Uterus (tissue), 4 donors: ENCODE measurements around the gene ATP10A. TPM values are rescaled to one million over a fixed set of nuclear protein-coding genes. Genes with fewer than 3 reads are reported as not detected.

ENCODE experiments used
- DNase-seq, 2 donors: peaks; one replicate each; pipeline ENCODE4 v3.0.0-alpha.2; 2019 to 2020
- H3K27ac ChIP-seq, 2 donors: fragments of 200-600 bp; sonication (generic); 1 replicate in 1 of 2; 2 replicates in 1 of 2; pipeline ENCODE4 v1.5.1; 2016 to 2018
- H3K27me3 ChIP-seq, 2 donors: fragments of 200-600 bp; sonication (generic); one replicate each; pipeline ENCODE4 v1.5.1; 2018 to 2019; ENCODE audit warnings: control low read depth in 1 of 2
- H3K36me3 ChIP-seq, 2 donors: fragments of 200-600 bp; sonication (generic); one replicate each; pipeline ENCODE4 v1.5.1; 2019; ENCODE audit warnings: control low read depth in 1 of 2
- H3K4me1 ChIP-seq, 2 donors: fragments of 200-600 bp; sonication (generic); one replicate each; pipeline ENCODE4 v1.5.1; 2018 to 2019; ENCODE audit warnings: control low read depth in 1 of 2
- H3K4me3 ChIP-seq, 2 donors: fragments of 200-600 bp; sonication (generic); 1 replicate in 1 of 2; 2 replicates in 1 of 2; pipeline ENCODE4 v1.5.1; 2018 to 2019; ENCODE audit warnings: mild to moderate bottlenecking in 1 of 2
- H3K9me3 ChIP-seq, 2 donors: fragments of 200-600 bp; sonication (generic); one replicate each; pipeline ENCODE4 v1.5.1; 2019; ENCODE audit warnings: control low read depth in 1 of 2
- POLR2A ChIP-seq, 2 donors: fragments of 450-650 bp; IDR thresholded peaks; one replicate each; pipeline ENCODE4 v1.6.1; 2016; ENCODE audit warnings: antibody characterized with exemption in 2 of 2, mild to moderate bottlenecking in 1 of 2, moderate library complexity in 1 of 2
- intact Hi-C: fragments of 100-400 bp; cut with DNase I; formaldehyde crosslinking; loops from one replicate; pipeline ENCODE4 v1.15.1; 2023; ENCODE audit warnings: low total_unique reads
- total RNA-seq, 4 donors: library from RNA; depleted of rRNA in 3 of 4; stranded (reverse); fragments of >200 nt in 3 of 4; gene quantifications; one replicate each; pipeline versions ENCODE4 v1.1.0 to v1.2.4, GENCODE V29; 2014 to 2023
- TF ChIP-seq, protein P1 (sequence below), 4 experiments: fragments of 200-600 bp in 2 of 4; fragments of 450-650 bp in 2 of 4; sonication (generic) in 2 of 4; IDR thresholded peaks; one replicate each; pipeline ENCODE4 v1.5.1; 2016 to 2019; ENCODE audit warnings: antibody characterized with exemption in 4 of 4, mild to moderate bottlenecking in 2 of 4, moderate library complexity in 1 of 4
- donor health status: DM: yes; HTN: yes; CAD: no.

Gene ATP10A
- total RNA-seq, 4 donors from 2014 or later = 0.29 to 3.8 (median 2.5) TPM

GRCh38 chr15:25863968-25864580 lies 947 bp upstream of the ATP10A start:
- Histone ChIP-seq H3K27ac (no peak overlapping the region), H3K9me3 (no peaks in the 10 kb centered on the region), H3K4me1 (peaks cover 0 to 3% of the 10 kb centered on the region in 2 donors), H3K4me3 (peak overlapping the region in 1 of 2 donors; percentile 50), H3K36me3 (no peaks in the 10 kb centered on the region), H3K27me3 (no peaks in the 10 kb centered on the region)
- no peak for DNase-seq
- TF ChIP-seq POLR2A (IDR thresholded peaks at IDR 0.05) = no peak
- TF ChIP-seq, protein P1, sequence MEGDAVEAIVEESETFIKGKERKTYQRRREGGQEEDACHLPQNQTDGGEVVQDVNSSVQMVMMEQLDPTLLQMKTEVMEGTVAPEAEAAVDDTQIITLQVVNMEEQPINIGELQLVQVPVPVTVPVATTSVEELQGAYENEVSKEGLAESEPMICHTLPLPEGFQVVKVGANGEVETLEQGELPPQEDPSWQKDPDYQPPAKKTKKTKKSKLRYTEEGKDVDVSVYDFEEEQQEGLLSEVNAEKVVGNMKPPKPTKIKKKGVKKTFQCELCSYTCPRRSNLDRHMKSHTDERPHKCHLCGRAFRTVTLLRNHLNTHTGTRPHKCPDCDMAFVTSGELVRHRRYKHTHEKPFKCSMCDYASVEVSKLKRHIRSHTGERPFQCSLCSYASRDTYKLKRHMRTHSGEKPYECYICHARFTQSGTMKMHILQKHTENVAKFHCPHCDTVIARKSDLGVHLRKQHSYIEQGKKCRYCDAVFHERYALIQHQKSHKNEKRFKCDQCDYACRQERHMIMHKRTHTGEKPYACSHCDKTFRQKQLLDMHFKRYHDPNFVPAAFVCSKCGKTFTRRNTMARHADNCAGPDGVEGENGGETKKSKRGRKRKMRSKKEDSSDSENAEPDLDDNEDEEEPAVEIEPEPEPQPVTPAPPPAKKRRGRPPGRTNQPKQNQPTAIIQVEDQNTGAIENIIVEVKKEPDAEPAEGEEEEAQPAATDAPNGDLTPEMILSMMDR (IDR thresholded peaks at IDR 0.05) = no peak
- intact Hi-C loops = no loop called here

DNA sequence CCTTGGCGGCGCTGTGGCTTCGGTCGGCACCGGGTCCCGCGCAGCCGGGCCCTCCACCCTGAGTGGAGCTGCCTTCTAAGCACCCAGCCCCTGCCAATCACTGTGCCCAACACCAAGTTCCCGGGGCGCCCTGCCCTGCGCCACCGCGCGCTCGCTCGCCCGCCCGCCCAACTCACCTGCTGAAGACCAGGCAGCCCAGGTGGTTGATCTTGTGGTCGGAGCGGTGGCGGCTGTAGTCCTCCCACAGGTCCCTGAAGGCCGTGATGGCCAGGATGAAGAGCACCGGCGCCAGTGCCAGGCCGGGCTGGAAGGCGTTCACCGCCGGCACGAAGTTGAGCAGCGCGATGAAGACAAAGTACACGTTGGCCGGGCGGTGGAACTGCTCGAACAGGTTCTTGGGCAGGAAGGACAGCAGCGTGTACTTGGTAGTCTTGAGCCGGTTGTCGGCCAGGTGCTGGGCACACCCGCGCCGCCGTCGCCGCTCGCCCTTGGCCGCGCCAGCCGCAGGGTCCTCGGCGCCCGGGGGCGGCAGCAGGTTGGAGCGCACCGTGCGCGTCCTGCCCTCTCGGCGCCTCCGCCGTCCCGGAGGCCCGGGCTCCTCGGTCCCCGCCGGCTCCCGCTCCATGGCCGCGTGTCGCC lies 536 bp downstream of the ATP10A start:
- H3K27me3 ChIP-seq = no peaks in the 10 kb centered on the region
- no peaks in the 10 kb centered on the region for H3K36me3 ChIP-seq
- peak overlapping the region; percentile 47 to 50 for H3K4me3 ChIP-seq
- H3K4me1 ChIP-seq = peaks cover 0 to 3% of the 10 kb centered on the region in 2 donors
- no peaks in the 10 kb centered on the region for H3K9me3 ChIP-seq
- no peak for DNase-seq
- H3K27ac ChIP-seq = peak overlapping the region in 1 of 2 donors; percentile 46
- no peak for TF ChIP-seq POLR2A (IDR thresholded peaks at IDR 0.05)
- TF ChIP-seq, protein P1 (IDR thresholded peaks at IDR 0.05) = no peak
- intact Hi-C loops = no loop called here

GRCh38 chr15:25862071-25862471 lies 1.1 kb downstream of the ATP10A start:
- H3K27ac ChIP-seq = no peak overlapping the region
- no peaks in the 10 kb centered on the region for H3K27me3 ChIP-seq
- H3K4me1 ChIP-seq = peaks cover 0 to 3% of the 10 kb centered on the region in 2 donors
- intact Hi-C loops = no loop called here
- DNase-seq = no peak
- TF ChIP-seq POLR2A (IDR thresholded peaks at IDR 0.05) = no peak
- TF ChIP-seq, protein P1 (IDR thresholded peaks at IDR 0.05) = no peak
- no peaks in the 10 kb centered on the region for H3K36me3 ChIP-seq
- H3K9me3 ChIP-seq = no peaks in the 10 kb centered on the region
- peak overlapping the region; percentile 47 to 50 for H3K4me3 ChIP-seq

DNA sequence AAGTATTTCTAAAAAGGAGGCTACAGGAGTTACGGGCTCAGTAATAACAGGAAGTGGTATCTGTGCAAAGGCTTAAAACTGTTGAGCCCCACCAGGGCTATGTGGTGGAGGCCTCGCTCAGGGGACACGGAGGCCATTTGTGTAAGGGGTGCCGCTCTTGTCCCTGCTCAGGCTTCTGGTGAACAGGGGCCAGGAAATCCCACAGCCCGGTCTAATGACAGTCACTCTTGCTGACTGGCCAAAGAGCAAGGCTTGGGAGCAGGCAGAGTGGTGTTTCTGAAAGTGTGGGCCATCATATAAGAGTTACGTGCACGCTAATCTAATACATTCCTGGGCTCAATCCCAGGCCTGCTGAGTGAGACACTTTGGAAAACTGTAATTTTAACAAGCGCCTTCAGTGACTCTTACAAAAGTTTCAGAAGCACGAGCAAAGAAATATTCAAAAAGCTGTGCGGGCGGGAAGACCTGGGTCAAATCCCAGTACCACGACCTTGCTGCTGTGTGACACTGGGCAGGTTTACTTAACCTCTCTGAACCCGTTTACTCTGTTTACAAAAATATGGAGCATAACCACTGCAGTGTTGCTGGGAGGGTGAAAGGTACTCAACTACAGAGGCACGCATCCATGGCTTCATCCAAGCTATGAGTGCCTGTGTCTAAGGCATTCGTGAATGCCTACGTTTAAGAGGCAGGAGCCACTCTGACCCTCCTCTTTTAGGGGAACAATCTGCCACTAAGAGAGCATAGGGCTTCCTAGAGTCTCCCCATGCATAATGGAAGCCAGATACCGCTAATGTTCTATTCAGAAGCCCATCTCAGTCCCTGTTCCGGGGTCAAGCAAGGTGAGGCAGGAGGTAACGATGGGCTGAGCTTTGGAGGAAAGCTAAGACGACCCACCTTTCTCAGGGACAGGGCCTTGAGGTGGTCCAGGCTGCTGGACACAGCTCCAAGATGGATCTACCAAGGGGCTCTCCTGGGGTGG lies 2.0 kb downstream of the ATP10A start:
- Histone ChIP-seq H3K27ac (no peak overlapping the region), H3K36me3 (no peaks in the 10 kb centered on the region), H3K27me3 (no peaks in the 10 kb centered on the region), H3K4me1 (peaks cover 0 to 3% of the 10 kb centered on the region in 2 donors), H3K9me3 (no peaks in the 10 kb centered on the region), H3K4me3 (no peak overlapping the region)
- TF ChIP-seq, protein P1 (IDR thresholded peaks at IDR 0.05) = no peak
- TF ChIP-seq POLR2A (IDR thresholded peaks at IDR 0.05) = no peak
- intact Hi-C loops = no loop called here
- no peak for DNase-seq
